Right hindlimb (tissue), 1 donor: ENCODE measurements around the gene HOXA5.
A peak's percentile ranks its signal among the peaks of the same experiment; 100 is the strongest.

Experiments used
- DNase-seq: peaks from one replicate; pipeline ENCODE4 v3.0.0-alpha.2; 2018

HOXA5 gene

DNA sequence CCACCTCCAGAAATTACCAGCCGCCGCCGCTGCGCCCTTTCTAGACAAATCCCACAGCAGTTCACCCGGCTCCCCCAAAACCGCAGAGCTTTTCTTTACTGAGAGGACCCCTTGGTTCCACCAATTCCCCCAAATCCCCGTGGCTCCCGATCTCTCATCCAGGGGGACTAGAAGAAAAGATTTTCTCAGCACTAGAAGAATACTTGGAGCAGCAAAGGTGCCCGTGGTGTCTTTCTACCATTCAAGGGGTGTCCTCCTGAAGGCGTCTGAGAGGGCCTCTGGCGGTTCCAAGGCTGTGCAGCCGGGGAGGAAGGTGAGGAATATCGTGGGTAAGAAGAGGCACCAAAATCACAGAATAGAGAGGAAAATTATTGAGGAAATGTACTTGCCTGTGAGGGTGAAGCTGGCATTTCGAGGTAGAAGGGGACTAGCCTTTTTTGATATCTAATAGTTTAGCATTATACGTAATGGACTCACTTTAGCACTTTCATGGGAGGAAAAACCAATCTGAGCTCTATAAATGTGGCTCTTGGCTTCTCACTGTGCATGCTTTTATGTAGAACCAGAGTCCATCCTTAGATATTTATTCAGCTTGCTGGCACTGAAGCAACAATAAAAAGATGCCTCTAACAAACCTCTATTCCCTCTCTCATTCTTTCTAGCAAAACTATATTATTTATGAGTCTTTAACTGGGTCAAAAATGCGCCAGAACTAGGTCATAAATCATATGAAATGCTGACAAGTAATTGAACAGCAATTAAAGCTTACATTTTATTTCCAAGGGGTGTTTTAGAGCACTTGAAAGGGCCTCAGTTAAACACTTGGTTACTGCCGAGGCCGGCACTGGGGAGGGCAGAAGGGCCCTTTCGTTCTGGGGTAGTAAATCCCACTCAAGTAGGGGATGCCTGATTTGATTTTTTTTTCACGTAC, 27.2 kb downstream of the HOXA5 start:
- DNase-seq = peak; percentile 21

DNA sequence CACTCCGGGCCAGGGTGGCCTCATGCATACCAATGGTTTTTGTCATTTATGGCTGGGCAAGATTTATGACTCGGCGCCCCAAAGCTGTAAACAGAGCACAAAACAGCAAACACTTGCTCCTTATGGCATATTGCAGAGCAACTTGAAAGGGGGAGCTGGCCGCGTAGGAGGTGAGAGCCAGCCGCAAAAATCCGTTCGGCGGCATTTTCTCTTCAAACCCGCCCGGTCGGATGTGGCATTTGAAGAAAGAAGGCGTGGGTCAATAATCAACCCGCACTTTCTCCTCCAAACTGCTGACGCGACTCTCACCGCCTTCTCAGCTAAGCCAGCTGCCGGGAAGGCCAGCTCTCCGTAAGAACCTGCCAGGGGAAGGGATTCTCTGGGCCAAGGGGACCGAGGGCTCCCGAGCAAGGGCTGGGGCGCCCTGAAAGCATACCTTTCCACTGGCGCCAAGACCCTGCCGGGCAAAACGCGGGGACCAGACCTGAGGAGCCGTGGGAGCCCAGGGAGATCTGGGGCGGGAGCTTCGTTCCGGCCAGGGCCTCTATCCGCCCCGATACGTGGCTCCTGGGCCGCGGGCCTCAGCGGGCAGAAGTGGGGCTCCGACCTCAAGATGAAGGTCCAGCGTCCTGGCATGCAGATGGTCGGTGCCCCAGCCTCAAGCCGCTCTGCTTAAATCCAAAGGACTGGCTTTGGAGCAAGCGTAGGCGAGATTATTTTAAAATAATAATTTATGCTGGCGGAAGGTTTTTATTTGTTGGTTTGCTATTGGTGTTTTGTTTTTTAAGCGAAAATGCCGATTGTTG, 28.1 kb downstream of the HOXA5 start:
- peak; percentile 46 for DNase-seq

DNA sequence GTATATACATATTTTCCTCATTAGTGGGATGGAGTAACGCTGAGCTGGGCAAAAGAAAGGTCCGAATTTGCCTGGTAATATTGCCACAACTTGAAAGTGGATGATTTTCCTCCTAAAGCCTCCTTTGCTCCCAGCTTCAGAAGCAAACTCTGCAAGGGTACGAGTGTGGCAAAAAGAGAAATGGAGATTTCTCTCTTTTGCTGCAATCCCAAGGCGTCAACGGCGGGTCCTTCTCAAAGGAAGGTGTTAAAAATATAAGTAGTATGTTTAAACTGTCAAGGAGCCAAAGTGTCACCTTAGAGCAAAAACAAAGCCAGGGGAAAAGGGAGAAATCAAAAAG, 28.6 kb downstream of the HOXA5 start:
- DNase-seq = no peak

DNA sequence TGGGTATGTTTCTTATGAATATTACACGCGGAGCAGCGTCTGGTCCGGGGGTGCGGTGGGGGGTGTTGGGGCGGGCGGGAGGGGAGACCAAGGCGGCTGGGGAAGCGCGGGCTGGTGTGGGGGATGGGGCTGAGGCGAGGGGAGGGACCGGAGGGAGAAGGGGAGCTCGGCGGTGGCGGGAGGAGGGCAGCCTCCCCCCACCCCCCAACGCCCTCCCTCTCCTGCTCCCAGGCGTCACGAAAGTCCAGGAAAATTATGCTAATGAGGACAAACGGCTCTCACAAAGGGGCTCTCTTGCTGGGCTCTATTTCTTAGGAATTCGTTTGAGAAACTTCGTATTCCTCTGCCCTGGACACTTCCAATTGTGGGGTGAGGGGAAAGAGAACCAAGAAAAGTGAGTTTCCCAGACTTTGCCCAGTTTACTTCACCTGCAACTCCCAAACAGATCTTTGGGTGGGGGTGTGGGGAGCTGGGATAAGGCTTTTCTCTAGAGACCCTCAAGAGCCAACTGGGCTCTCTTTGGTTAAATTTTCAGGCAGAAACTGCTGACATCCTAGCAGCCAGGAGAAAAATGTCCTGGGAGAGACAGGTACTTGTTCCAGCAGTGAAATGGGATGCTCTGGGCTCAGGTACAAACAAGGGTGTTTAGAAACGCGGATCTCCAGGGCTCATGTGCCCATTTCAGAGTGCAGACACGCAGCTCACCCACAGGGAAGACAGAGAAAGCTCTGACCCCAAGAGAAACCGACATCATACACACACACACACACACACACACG, 29.3 kb downstream of the HOXA5 start:
- peak; percentile 63 for DNase-seq

DNA sequence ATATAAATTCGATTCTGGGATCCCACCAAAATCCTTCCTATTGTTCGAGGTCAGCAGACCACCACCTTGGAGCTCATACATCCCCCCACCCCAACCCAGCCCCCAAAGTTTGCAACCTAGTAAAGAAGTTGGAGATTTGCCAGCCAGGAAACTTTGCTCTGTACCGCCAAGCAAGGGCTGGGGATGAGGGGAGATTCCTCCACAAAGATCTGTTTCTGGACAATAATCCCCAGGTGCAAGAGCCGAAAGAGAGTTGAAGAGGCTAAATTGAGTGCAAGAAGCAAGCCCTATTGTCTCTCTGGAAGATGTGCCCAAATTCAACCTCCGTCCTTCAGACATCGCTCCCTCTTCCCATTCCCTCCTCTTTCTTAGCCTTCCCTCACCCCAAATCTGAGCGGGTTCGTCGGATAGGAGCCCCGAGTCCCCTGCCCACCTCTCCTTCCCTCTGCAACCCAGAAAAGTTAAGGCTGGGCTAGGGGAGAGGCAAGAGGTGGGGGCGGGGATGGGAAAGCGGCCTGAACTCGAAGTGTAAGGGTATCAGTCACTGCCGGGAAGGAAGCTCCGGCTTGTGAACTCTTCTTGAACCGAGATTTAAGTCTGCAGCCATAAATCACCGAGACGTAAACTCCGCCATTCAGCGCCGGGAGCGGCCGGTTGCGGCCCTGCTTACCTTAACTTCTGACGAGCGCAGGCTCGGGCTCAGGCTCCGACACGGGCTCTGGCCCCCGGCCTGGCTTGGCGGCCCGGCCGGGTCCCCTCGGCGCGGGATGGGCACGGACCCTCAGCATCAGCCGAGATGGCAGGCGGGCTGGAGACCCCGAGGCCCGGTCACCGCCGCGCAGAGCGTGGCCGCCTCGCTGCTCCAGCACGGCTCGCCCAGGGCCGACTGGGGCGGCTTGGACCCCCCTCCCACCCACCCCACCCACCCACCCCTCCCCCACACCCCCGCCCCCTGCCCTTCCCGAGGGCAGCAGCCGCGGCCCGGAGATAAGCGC, 30.2 kb downstream of the HOXA5 start:
- peak; percentile 79 for DNase-seq

DNA sequence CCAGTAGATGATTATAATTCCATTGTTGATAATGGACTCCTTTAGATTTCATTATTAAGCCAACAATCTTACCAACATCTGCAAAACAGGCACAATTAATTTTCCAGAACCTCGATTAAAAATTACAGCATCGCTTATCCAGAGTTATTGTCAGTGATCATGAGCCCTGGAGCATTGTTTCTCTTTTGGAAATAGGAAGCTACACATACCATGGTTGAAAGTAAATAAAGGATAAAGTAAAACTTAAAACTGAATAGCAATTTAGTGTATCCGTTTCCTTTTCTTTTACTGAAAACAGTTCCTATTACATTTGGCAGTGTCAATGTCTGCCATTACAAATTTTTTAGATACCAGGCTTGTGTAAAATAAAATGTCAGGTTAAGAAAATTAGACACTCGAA, 31.1 kb downstream of the HOXA5 start:
- DNase-seq = no peak

DNA sequence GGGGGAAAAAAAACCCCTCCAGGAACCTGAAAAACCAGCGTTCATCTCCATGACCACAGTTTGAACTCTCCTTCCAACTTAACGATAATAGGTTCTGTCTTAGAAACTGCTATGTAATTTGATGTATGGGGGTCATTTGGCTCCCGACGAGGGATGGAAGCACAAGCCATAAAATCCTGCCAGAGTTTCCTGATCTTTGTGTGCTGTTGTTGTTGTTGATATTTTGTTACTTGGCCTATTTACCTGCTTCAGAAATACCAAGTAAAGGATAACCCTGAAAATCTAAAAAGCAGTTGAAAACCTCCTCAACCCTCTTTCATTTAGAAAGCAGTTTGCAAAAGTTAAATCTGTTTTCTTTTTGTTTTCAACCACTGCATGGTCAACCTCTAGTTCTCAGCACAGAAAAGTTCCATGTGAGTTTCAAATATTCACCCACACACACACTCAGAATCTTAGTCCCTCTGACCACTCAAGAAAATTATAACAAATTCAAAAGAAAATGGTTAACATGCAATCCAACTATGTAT, 31.7 kb downstream of the HOXA5 start:
- DNase-seq = no peak

DNA sequence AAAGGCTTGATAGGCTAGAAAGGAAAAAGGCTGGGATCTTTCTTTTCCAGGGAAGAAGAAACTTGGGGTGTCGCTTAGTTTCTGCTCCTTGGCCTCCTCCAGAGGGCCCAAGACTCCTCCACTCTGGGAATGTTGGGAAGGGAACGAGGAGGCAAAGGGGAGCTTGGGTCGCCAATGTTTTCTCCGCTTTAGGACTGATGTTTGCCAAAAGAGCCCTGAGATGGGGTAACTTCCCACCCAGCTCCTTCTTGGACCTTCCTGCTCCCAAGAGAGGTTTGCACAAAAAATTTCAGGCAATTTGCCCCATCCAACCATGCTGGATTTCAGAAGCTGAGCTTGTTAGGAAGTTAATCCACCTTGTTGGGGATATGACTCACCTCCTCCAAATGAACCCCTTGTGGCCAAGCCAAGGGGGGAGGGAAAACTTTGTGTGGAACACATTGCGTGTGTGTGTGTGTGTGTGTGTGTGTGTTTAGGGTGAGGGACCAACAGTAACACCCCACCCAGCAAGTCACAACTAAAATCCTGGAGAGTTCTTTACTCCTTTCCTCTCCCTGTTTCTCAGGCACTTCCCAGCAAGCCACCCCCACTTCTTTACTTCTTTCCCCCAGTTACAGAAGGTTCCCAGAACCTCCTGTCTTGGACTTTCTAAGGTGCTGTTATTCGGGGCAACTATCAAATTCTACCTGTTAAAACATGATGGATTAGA, 32.3 kb downstream of the HOXA5 start:
- DNase-seq = peak; percentile 50

DNA sequence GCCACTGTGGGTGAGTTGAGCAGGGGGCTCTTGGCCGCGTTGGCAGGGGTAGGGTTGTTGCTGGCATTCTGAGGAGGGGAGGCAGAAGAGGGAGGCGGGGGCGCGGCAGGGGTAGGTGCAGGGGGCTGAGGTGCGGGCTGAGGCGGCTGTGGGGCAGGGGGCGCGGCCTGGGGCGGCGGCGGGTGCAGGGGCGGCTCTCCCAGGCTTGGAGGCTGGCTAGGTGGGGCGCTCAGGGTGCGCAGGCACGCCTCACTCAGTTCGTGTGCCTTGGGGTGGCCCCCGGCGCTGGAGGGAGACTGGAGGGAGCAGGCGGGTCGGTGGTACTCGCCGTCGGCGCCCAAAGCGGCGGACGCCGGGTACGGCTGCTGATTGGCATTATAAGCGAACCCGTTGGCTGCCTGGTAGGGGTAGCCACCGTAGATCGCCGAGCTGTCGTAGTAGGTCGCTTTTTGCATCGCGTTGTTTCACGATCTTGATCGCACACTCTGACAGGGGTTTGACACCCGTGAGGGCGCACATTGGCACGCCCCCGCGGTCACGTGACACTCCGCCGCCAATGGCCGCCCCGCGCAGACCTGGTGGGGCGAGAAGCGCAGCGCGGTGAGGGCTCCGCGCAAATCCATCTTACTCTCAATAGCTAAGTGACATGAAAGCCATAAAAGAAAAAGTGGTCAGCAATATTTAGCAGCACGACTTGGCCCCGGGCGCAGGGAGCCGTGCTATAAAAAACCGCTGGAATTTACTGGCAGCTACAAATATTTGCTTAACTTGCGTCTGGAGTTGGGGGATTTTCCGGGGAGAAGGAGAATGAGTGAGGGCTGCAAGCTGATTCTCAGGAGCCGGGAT, 33.1 kb downstream of the HOXA5 start:
- DNase-seq = peak; percentile 80

DNA sequence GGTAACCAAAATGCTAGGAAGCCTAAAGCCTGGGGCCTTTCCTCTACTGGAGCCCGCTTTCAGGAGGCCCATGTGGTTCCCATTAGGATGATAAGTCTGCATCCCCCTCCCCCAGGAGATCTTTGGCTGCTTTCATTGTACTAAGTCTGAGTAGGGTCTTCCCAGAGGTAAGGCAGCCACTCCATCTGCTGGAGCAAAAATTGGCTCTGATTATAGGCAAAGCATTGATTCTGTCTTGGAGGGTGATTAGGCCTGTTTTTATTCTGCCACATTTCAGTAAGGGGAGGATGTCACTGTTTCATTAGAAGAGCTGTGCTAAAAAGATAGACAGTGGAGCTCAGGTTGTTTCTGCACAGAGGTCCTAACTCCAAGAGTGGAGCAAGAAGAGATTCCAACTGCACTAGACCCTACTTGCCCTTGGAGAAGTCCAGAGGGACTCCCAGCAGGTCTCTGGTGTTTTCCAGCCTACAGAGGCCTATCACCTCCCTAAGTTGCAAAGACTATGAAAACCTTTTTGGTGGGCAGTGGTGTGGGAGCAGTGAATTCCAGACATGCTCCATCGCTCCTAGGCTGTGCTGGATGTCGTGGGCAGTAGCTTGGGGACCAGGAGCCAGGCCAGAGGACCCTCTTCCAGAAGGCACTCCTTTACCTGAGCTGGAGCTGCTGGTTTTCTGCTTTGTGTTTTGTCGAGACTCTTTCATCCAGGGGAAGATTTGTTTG, 33.9 kb downstream of the HOXA5 start:
- DNase-seq = peak; percentile 48

DNA sequence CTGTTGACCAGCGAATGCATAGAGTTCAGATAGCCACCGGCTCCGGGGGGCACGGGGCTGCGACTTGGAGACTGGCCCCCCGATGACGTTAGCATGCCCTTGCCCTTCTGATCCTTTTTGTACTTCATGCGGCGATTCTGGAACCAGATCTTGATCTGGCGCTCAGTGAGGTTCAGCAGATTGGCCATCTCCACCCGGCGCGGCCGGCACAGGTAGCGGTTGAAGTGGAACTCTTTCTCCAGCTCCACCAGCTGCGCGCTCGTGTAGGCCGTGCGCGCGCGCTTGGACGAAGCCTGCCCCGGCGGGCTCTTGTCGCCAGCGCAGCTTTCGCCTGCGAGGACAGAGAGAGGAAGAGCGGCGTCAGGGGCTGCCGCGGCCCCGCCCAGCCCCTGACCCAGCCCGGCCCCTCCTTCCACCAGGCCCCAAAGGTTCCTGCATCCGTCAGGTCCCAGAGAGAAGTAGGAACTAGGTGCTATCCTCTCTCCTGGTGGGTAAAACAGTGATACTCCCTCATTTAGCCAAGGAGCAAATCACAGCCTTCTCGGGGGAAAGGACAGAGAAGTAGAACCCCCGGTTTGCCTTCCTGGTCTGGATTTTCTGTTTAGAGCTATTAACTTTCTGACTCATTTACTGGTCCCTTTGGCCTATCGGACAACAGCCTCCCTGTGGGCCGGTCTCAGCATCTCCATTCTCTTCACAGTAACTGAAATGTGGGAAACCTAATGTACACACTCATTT, 34.9 kb downstream of the HOXA5 start:
- DNase-seq = peak; percentile 43

DNA sequence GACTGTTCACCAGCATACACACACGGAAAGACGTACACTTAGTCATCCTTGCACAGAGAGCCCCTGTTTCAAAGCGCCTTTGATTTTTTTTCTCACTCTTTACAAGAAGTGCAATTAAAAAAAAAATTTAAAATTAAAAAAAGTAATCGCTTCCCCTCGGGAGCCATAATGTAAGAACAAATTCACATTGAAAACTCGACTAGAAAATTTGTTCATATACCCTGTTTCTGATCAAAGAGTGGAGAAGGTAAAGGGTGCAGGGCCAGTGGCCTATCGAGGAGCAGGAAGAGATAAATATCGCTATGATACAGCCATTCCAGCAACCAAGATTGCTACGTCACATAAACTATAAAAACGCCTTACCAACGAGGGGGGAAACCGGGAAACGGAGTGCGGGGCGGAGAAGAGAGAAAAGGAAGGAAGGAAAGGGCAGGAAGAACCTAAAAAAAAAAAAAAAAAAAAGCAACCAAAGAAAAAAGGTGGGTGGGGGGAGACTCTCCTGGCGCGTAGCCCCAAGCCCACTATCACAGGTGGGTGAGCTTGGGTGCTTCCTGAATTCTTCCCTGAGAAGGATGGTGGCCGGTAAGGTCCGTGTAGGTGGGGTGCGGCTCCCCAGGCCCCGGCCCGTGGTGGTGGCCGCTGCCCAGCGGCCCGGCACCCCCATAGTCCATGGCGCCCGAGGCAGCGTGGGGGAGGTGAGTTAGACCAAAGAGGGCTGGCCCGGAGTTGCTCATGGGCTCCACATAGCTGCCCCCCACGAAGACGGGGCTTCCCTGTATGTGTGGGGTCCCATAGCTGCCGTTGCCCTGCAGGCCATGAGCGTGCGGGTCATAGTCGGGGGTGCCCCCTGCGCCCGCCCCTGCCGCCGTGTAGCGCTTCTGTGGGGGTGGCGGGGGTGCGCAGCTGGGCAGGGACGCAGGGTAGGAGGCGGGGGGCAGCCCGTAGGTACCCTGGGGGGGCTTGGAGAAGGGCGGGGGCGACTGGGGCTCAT, 35.8 kb downstream of the HOXA5 start:
- DNase-seq = no peak

DNA sequence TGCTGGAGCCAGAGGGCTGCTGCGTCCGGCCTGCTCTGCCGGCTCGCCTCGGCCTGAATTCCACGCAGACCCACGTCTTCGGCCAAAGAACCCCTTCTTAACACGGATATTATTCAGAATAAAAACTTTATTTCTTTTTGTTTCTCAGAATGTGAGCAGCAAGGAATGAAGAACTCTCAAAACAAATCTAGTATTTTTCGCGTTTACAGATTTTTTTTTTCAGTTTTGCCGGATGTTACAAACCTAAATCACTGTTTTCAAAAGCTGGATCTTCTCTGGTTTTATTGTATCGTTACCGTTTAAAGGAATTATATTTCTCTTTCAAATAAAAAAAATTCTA, 36.6 kb downstream of the HOXA5 start:
- no peak for DNase-seq

DNA sequence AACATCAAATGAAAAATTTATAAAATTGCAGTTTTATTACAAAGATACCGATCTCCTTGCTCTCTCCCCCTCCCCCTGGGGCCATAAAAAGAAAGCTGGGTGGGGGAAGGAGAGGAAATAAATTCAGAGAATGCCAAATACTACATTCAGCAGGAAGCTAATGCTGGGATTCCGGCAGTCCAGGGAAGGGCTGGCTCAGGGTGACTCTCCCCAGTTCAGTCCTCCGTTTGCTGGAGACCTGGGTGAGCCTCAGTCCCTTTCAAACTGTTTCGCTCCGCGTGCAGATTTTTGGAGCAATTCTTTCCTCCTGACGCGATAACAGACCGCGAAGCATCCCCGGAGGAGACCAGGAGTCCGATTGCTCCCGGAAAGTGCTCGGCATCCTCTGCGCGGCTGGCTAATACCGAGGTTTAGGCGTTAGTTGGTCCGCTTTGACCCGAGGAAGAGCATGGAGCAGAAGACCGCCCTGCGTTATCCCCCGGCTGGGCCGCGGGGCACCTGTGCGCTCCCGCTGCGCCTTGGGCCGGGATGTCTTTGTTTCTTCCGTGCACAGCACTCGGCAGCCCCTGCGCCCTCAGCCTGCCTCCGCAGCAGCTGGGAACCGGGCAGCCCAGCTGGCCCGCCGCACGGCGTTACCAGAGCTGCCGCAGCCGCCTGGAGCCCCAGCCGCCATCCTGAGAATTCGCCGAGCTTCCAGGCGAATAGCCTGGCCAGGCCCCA, 37.1 kb downstream of the HOXA5 start:
- DNase-seq = peak; percentile 63

DNA sequence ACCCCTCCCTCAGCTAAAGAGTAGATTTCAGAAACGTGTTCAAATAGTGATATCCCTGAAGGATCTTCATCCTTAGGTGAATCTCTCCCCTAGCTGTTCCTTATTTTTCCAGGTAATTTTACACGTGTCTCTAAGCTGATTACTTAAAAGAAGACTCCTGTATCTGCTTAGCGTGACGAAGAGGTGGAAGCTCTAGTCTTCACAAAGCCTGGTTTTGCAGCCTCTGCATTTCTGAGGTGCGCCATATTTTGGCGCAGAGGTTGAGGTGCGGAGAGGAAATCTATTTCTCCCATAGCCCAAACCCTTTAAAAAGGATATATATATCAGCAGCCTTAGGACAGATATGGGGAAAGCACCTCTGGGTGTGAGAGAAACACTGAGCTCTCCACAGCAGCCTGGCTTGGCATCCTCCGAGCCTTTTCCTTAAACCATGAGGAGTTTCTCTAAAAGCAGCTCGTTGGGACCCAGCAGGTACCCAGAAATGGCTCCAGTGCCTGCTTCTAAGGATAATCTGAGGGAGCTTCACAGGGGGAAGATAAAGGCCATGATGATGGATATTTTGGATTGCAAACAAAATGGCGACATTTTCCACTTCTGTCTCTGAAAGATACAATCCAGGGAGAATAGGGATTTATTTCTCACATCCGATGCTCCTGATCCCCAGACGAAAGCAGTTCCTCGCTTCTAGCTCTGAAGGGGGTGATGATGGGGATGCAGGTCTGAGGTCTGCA, 38.0 kb downstream of the HOXA5 start:
- DNase-seq = no peak
